WTC11 (cell line): ENCODE data around the gene NFIX.

Experiments
- SP1 ChIP-seq: sonication (generic); formaldehyde crosslinking; conservative IDR thresholded peaks from 2 replicates; pipeline ENCODE4 v1.8.1; 2022; ENCODE audit warnings: missing genetic modification reagents
- TEAD4 ChIP-seq: sonication (generic); formaldehyde crosslinking; IDR thresholded peaks from 2 replicates; pipeline ENCODE4 v1.8.0; 2022; ENCODE audit warnings: mild to moderate bottlenecking, missing genetic modification reagents
- ZNF263 ChIP-seq: sonication (generic); formaldehyde crosslinking; IDR thresholded peaks from 2 replicates; pipeline ENCODE4 v1.8.1; 2022; ENCODE audit warnings: low read depth, mild to moderate bottlenecking, moderate library complexity, missing genetic modification reagents
- TF ChIP-seq, protein P1 (sequence below): fragments of 200-600 bp; IDR thresholded peaks from 2 replicates; pipeline ENCODE4 v1.8.0; 2022; ENCODE audit warnings: antibody characterized with exemption
- TF ChIP-seq, protein P2 (sequence below): sonication (generic); formaldehyde crosslinking; IDR thresholded peaks from 2 replicates; pipeline ENCODE4 v1.8.0; 2022; ENCODE audit warnings: missing genetic modification reagents

DNA sequence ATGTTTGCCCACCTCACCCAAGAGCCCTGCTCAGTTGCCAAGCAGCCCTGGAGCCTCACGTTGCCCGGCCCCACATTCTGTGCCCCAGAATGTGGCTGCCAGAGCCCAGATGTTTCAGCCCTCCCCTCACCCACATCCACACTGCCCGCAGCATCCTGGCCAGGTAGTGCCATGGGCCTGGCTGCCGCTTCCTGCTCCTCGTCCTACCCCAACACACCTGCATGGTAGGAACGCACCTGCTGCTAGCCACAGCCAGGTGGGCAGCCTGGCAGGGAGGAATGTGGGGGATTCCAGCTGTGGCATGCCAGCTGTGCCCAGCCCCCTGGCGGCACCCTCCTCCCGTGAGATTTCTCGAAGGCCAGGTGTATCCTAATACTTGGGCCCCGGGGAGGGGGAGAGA is 7.5 kb upstream of the NFIX start:
- TF ChIP-seq, protein P1, sequence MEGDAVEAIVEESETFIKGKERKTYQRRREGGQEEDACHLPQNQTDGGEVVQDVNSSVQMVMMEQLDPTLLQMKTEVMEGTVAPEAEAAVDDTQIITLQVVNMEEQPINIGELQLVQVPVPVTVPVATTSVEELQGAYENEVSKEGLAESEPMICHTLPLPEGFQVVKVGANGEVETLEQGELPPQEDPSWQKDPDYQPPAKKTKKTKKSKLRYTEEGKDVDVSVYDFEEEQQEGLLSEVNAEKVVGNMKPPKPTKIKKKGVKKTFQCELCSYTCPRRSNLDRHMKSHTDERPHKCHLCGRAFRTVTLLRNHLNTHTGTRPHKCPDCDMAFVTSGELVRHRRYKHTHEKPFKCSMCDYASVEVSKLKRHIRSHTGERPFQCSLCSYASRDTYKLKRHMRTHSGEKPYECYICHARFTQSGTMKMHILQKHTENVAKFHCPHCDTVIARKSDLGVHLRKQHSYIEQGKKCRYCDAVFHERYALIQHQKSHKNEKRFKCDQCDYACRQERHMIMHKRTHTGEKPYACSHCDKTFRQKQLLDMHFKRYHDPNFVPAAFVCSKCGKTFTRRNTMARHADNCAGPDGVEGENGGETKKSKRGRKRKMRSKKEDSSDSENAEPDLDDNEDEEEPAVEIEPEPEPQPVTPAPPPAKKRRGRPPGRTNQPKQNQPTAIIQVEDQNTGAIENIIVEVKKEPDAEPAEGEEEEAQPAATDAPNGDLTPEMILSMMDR: no peak
- no peak for TF ChIP-seq ZNF263 (CRISPR knock-in tag)
- TF ChIP-seq, protein P2, sequence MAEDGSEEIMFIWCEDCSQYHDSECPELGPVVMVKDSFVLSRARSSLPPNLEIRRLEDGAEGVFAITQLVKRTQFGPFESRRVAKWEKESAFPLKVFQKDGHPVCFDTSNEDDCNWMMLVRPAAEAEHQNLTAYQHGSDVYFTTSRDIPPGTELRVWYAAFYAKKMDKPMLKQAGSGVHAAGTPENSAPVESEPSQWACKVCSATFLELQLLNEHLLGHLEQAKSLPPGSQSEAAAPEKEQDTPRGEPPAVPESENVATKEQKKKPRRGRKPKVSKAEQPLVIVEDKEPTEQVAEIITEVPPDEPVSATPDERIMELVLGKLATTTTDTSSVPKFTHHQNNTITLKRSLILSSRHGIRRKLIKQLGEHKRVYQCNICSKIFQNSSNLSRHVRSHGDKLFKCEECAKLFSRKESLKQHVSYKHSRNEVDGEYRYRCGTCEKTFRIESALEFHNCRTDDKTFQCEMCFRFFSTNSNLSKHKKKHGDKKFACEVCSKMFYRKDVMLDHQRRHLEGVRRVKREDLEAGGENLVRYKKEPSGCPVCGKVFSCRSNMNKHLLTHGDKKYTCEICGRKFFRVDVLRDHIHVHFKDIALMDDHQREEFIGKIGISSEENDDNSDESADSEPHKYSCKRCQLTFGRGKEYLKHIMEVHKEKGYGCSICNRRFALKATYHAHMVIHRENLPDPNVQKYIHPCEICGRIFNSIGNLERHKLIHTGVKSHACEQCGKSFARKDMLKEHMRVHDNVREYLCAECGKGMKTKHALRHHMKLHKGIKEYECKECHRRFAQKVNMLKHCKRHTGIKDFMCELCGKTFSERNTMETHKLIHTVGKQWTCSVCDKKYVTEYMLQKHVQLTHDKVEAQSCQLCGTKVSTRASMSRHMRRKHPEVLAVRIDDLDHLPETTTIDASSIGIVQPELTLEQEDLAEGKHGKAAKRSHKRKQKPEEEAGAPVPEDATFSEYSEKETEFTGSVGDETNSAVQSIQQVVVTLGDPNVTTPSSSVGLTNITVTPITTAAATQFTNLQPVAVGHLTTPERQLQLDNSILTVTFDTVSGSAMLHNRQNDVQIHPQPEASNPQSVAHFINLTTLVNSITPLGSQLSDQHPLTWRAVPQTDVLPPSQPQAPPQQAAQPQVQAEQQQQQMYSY (CRISPR knock-in tag): no peak
- no peak for TF ChIP-seq SP1 (CRISPR knock-in tag)
- no peak for TF ChIP-seq TEAD4
